Liver (tissue), 9 donors: ENCODE results near the gene NR5A2. TPM values are rescaled to one million over a fixed set of nuclear protein-coding genes. Genes with fewer than 3 reads are reported as not detected.

Source experiments
- DNase-seq: peaks from one replicate; pipeline ENCODE4 v3.0.0-alpha.2; 2017; ENCODE audit warnings: low spot score
- H3K27ac ChIP-seq, 2 donors: one replicate each; pipeline ENCODE4 v1.7.0; 2013; ENCODE audit warnings: inconsistent platforms in 2 of 2, low read length in 2 of 2, control low read depth in 1 of 2, low read depth in 1 of 2, mild to moderate bottlenecking in 1 of 2
- H3K27me3 ChIP-seq, 4 donors: one replicate each; pipeline versions ENCODE4 v1.6.1 to v1.7.0; 2013; ENCODE audit warnings: low read length in 3 of 4, inconsistent platforms in 1 of 4, mild to moderate bottlenecking in 1 of 4, moderate library complexity in 1 of 4; ENCODE audit not compliant: control insufficient read depth in 4 of 4, insufficient read depth in 4 of 4
- H3K36me3 ChIP-seq, 4 donors: one replicate each; pipeline versions ENCODE4 v1.6.1 to v1.7.0; 2013; ENCODE audit warnings: low read length in 3 of 4, mild to moderate bottlenecking in 3 of 4, low read depth in 1 of 4, moderate library complexity in 1 of 4; ENCODE audit not compliant: control insufficient read depth in 4 of 4, insufficient read depth in 3 of 4
- H3K4me1 ChIP-seq, 4 donors: one replicate each; pipeline versions ENCODE4 v1.6.1 to v1.7.0; 2013; ENCODE audit warnings: low read length in 3 of 4, mild to moderate bottlenecking in 3 of 4, moderate library complexity in 1 of 4; ENCODE audit not compliant: control insufficient read depth in 4 of 4, insufficient read depth in 4 of 4
- H3K4me3 ChIP-seq, 3 donors: one replicate each; pipeline versions ENCODE4 v1.6.1 to v1.7.0; 2013; ENCODE audit warnings: low read length in 3 of 3, control low read depth in 1 of 3, low read depth in 1 of 3, mild to moderate bottlenecking in 1 of 3
- H3K9ac ChIP-seq, 2 donors: one replicate each; pipeline ENCODE4 v1.7.0; 2013; ENCODE audit warnings: low read length in 2 of 2, mild to moderate bottlenecking in 2 of 2, moderate library complexity in 2 of 2, control low read depth in 1 of 2, low read depth in 1 of 2
- H3K9me3 ChIP-seq, 4 donors: one replicate each; pipeline versions ENCODE4 v1.6.1 to v1.7.0; 2013; ENCODE audit warnings: low read length in 3 of 4; ENCODE audit not compliant: control insufficient read depth in 4 of 4
- ATF3 ChIP-seq: IDR thresholded peaks from 2 replicates; pipeline ENCODE4 v1.6.1; 2016; ENCODE audit warnings: antibody characterized with exemption
- CTCF ChIP-seq: fragments of 150-350 bp; IDR thresholded peaks from 2 replicates; pipeline ENCODE4 v1.5.1; 2017; ENCODE audit warnings: improper control_type of control experiment, low read depth, low read length; ENCODE audit not compliant: missing input control
- EGR1 ChIP-seq, 2 donors: IDR thresholded peaks; 2 replicates each; pipeline ENCODE4 v1.6.1; 2016 to 2018; ENCODE audit warnings: antibody characterized with exemption in 2 of 2, low read depth in 2 of 2
- FOXA2 ChIP-seq: IDR thresholded peaks from 2 replicates; pipeline ENCODE4 v1.6.1; 2016; ENCODE audit warnings: antibody characterized with exemption
- GABPA ChIP-seq, 2 donors: IDR thresholded peaks in 1 of 2; conservative IDR thresholded peaks in 1 of 2; 2 replicates each; pipeline ENCODE4 v1.6.1; 2016; ENCODE audit warnings: antibody characterized with exemption in 2 of 2, mild to moderate bottlenecking in 1 of 2, moderate library complexity in 1 of 2
- HNF4A ChIP-seq, 2 donors: conservative IDR thresholded peaks; 2 replicates each; pipeline ENCODE4 v1.6.1; 2016; ENCODE audit warnings: antibody characterized with exemption in 2 of 2, mild to moderate bottlenecking in 2 of 2
- HNF4G ChIP-seq: IDR thresholded peaks from 2 replicates; pipeline ENCODE4 v1.6.1; 2016; ENCODE audit warnings: antibody characterized with exemption
- JUND ChIP-seq, 2 donors: IDR thresholded peaks; 2 replicates each; pipeline ENCODE4 v1.6.1; 2016; ENCODE audit warnings: antibody characterized with exemption in 2 of 2
- NR2F2 ChIP-seq: IDR thresholded peaks from 2 replicates; pipeline ENCODE4 v1.6.1; 2016; ENCODE audit warnings: antibody characterized with exemption
- RAD21 ChIP-seq, 2 donors: IDR thresholded peaks; 2 replicates each; pipeline ENCODE4 v1.6.1; 2016; ENCODE audit warnings: antibody characterized with exemption in 2 of 2, mild to moderate bottlenecking in 2 of 2
- RXRA ChIP-seq, 2 donors: IDR thresholded peaks; 2 replicates each; pipeline ENCODE4 v1.6.1; 2017 to 2018; ENCODE audit warnings: antibody characterized with exemption in 2 of 2, mild to moderate bottlenecking in 1 of 2
- SP1 ChIP-seq: IDR thresholded peaks from 2 replicates; pipeline ENCODE4 v1.6.1; 2018; ENCODE audit warnings: antibody characterized with exemption, mild to moderate bottlenecking
- TAF1 ChIP-seq: conservative IDR thresholded peaks from 2 replicates; pipeline ENCODE4 v1.6.1; 2016; ENCODE audit warnings: antibody characterized with exemption, mild to moderate bottlenecking
- YY1 ChIP-seq: IDR thresholded peaks from 2 replicates; pipeline ENCODE4 v1.6.1; 2016; ENCODE audit warnings: antibody characterized with exemption, mild to moderate bottlenecking
- WGBS: extraction: QIAGEN DNeasy Blood & Tissue Kit; methylation state at CpG from one replicate; pipeline ENCODE4 v1.1.7; 2013; 5-methylcytosine and 5-hydroxymethylcytosine counted together
- polyA plus RNA-seq, 2 donors: library from polyadenylated mRNA; stranded (reverse) in 1 of 2; unstranded in 1 of 2; fragments of 200-250 nt in 1 of 2; fragments of >200 nt in 1 of 2; fragmentation: Nextera tagmentation in 1 of 2; extraction: Ambion mirVana in 1 of 2; gene quantifications; one replicate each; pipeline versions ENCODE4 v1.2.1 to v1.2.3, GENCODE V29; 2013 to 2015
- total RNA-seq, 2 donors: library from RNA; depleted of rRNA; stranded (reverse); fragments of >200 nt; gene quantifications; one replicate each; pipeline ENCODE4 v1.2.3, GENCODE V29; 2014
- TF ChIP-seq, protein P1 (sequence below): IDR thresholded peaks from 2 replicates; pipeline ENCODE4 v1.6.1; 2016; ENCODE audit warnings: antibody characterized with exemption
- TF ChIP-seq, protein P2 (sequence below): IDR thresholded peaks from 2 replicates; pipeline ENCODE4 v1.6.1; 2016; ENCODE audit warnings: antibody characterized with exemption, mild to moderate bottlenecking
- donor health status: healthy.
- donor health status: healthy.
- donor health status: healthy.
- donor health status: healthy.
- donor health status: healthy.

NR5A2 gene
- total and polyA plus RNA-seq, 4 donors: 10.0 to 37.5 (median 21.1) TPM

DNA sequence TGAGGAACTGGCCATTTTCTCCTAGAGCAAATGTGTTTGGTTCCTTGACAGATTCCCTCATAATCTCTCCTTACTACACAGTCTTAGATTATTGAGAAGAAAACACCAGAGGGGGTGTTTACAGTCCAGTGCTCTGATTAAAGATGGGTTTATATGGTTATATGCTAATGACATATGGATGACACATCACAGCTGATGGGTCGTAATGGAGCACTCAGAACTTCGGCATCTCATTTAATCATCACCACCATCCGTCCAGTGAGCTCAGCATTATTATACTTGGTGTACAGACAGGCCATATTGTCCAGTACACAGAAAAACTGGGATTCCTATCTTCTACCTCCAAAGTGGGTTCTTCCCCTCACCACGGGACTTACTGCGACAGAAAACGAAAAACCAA lies 22.3 kb upstream of the NR5A2 start:
- H3K27me3 ChIP-seq: no peaks in the 10 kb centered on the region
- no peak overlapping the region for H3K9ac ChIP-seq
- no peaks in the 10 kb centered on the region for H3K36me3 ChIP-seq
- no peak overlapping the region for H3K4me3 ChIP-seq
- 96% methylated on average over 6 of the region's 6 CpGs for WGBS
- no peaks in the 10 kb centered on the region for H3K9me3 ChIP-seq
- TF ChIP-seq RAD21 (IDR thresholded peaks at IDR 0.05): no peak
- no peak for TF ChIP-seq NR2F2
- TF ChIP-seq HNF4G: no peak
- TF ChIP-seq, protein P1, sequence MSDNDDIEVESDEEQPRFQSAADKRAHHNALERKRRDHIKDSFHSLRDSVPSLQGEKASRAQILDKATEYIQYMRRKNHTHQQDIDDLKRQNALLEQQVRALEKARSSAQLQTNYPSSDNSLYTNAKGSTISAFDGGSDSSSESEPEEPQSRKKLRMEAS: no peak
- no peak for TF ChIP-seq YY1
- TF ChIP-seq FOXA2: no peak
- TF ChIP-seq RXRA (IDR thresholded peaks at IDR 0.05): no peak
- TF ChIP-seq CTCF: no peak
- no peak for TF ChIP-seq JUND (IDR thresholded peaks at IDR 0.05)
- TF ChIP-seq, protein P2, sequence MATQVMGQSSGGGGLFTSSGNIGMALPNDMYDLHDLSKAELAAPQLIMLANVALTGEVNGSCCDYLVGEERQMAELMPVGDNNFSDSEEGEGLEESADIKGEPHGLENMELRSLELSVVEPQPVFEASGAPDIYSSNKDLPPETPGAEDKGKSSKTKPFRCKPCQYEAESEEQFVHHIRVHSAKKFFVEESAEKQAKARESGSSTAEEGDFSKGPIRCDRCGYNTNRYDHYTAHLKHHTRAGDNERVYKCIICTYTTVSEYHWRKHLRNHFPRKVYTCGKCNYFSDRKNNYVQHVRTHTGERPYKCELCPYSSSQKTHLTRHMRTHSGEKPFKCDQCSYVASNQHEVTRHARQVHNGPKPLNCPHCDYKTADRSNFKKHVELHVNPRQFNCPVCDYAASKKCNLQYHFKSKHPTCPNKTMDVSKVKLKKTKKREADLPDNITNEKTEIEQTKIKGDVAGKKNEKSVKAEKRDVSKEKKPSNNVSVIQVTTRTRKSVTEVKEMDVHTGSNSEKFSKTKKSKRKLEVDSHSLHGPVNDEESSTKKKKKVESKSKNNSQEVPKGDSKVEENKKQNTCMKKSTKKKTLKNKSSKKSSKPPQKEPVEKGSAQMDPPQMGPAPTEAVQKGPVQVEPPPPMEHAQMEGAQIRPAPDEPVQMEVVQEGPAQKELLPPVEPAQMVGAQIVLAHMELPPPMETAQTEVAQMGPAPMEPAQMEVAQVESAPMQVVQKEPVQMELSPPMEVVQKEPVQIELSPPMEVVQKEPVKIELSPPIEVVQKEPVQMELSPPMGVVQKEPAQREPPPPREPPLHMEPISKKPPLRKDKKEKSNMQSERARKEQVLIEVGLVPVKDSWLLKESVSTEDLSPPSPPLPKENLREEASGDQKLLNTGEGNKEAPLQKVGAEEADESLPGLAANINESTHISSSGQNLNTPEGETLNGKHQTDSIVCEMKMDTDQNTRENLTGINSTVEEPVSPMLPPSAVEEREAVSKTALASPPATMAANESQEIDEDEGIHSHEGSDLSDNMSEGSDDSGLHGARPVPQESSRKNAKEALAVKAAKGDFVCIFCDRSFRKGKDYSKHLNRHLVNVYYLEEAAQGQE: no peak
- no peak for TF ChIP-seq HNF4A (conservative IDR thresholded peaks at IDR 0.05)
- no peak for TF ChIP-seq TAF1
- no peak for TF ChIP-seq EGR1 (IDR thresholded peaks at IDR 0.05; ENCODE audit: low read depth in 2 of 2)
- no peak for TF ChIP-seq ATF3
- no peak for TF ChIP-seq SP1
- no peak for TF ChIP-seq GABPA (IDR thresholded peaks at IDR 0.05 in 1 of 2, conservative IDR thresholded peaks at IDR 0.05 in 1 of 2)
- no peaks in the 10 kb centered on the region for H3K4me1 ChIP-seq
- no peak overlapping the region for H3K27ac ChIP-seq
- DNase-seq: no peak

- Histone ChIP-seq H3K27ac (no peak overlapping the region), H3K9me3 (no peaks in the 10 kb centered on the region), H3K4me1 (no peaks in the 10 kb centered on the region), H3K4me3 (no peak overlapping the region), H3K27me3 (no peaks in the 10 kb centered on the region), H3K36me3 (no peaks in the 10 kb centered on the region), H3K9ac (no peak overlapping the region)
- TF ChIP-seq YY1: no peak
- TF ChIP-seq, protein P2: no peak
- TF ChIP-seq RAD21 (IDR thresholded peaks at IDR 0.05): no peak
- no peak for TF ChIP-seq FOXA2
- no peak for TF ChIP-seq ATF3
- no peak for TF ChIP-seq TAF1
- TF ChIP-seq GABPA (IDR thresholded peaks at IDR 0.05 in 1 of 2, conservative IDR thresholded peaks at IDR 0.05 in 1 of 2): no peak
- WGBS: 77% methylated on average over 3 of the region's 3 CpGs
- no peak for DNase-seq
Measured at GRCh38 chr1:200006711-200007110, 20.8 kb upstream of the NR5A2 start.
